HG03103 (cell line): Measurements from ENCODE around the gene CADM1.

Experiments used
- ATAC-seq: cut with Tn5 transposase; IDR thresholded peaks from one replicate; pipeline ENCODE4 v1.9.1; 2021; ENCODE audit warnings: low read depth; ENCODE audit not compliant: unreplicated experiment

Gene CADM1

DNA sequence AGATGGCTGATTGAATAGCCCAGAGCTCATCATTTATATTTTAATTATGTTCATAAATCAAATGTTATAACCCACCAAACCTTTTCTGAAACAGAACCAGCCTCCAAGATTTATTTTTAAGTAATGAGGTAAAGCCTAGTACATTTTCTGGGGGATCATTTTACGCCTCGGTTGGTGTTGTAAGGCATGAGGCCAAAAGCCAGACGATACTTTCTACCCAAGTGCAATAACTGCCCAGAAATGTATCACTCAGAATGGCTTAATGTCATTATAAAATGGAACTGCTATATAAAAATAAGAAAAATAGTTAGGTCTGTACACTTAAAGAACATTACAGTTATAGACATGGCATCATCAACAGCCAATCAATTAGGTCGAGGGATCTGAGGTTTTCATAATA lies 283.3 kb downstream of the CADM1 start:
- ATAC-seq: no peak

DNA sequence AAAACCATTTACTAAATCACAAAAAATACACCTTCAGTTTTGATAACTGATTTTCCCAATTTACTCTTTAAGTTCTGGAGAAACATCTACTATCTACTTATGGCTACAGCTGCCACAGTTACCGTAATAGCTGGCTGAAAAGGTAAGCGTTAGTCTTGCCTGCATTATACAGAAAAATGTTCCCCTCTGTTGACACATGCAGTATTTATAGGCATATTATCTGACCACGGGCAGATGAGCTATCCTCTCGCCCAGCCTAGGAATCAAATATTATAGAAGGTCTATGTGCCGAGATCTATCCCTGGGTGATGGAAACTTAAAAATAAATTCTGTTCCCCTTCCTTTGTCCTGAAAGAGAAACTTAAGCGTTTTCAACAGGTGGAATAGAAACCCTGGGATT lies 283.8 kb downstream of the CADM1 start:
- no peak for ATAC-seq

DNA sequence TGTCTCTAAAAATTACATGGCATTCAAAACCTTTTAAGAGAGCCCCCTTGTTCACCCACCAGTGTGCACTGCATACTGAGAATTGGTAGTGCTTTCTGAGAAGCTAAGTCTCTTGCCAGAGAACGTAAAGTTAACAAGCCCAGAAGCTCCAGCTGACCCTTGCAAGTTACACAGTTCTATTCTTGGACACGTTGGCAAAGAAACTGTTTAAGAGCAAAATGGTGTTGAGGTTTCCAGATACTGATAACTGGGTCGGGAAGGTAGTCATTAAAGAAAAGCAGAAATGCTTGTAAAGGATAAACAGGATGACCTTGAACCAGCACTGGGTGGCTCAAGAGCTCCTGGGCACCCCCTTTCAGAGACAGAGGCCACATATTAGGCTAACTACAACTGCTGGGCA lies 284.8 kb downstream of the CADM1 start:
- no peak for ATAC-seq

DNA sequence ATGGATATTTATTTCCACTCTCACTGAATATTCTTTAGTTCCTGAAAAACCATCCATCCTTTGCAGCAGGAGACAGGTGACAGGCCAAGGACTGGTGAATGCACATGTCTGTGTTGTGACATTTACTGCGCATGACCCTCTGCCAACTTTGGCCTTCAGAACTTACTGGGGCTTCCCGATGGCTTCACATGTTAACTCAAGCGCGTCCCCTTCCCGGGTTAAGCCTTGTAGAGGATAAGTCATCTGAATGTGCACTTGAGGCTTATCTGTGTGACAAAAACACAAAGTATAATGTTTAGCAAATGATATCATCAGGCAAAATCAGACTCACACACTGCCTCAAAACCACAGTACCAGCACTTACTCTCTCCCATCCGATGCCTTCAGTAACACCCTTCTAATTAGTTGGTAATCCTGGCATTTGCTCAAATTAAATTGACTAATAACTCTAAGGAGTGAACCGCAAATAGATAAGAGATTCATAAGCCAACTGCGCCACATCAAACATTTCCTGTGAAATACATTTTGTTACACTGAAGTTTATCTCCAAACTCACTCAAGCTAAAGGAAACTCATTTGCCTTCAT lies 286.4 kb downstream of the CADM1 start:
- ATAC-seq: no peak

DNA sequence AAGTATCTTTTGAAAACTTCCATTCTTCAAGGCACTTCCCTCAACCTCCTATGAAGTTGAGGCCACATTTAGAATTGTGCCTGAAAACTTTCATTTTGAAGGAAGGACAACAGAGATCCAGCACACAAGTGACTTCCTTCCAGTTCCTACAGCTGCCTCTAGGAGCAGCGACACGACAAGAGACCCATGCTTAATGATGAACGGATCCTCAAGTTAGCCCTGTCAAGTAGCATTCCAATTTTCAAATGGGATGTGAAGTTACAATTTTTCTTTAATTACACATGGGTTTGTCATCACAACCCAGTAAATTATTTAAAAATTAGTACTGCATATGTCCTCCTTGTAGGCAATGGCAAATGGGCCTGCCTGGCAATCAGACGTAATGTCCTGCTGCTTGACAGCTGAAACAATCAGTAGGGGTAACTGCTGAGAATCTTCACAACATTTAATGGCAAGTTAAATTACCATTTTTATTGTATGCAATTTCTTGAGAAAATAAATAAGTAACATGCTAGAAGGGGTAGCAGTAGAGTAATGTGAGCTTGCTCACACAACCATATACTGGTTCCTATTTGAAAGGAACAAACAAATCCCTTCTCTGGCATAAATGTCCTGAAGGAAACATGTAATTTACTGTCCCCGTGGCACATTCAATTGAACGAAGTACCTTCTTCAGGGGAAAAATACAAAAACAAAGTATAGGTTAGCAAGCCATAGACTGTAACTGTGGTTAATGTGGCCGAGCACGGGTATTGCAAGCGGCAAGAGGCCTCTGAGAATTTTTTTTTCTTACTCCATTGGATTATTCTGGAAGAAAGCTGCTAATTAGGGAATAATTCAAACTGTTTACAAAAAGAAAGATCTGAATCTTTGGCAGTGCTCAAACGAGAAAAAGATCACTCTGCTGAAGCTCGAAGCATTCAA lies 288.3 kb downstream of the CADM1 start:
- ATAC-seq: no peak

DNA sequence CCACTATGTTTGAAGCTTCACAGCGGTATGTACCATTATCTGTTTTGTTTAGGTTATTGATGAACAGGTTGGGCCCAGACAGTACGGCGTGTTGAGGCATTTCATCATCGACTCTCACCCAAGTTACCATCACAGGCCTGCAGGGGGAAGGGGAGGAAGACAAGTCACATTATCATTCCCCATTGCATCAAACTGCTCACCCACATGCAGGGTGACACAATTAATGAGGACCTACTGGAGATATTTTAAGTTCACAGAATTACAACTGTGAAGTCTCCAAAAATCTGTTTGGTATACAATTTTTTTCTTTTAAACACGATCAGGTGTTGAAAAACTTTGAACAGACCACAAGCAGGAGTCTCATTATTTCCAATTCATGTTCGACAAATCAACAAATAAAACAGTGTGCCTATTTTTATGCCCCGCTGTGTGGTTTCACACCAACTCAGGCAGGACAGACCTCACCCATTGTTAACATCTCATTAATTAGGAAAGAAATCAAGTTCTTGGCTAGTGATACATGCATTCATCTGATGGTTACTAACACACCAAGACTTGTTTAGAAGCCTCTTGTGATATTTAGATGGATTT lies 289.5 kb downstream of the CADM1 start:
- no peak for ATAC-seq

DNA sequence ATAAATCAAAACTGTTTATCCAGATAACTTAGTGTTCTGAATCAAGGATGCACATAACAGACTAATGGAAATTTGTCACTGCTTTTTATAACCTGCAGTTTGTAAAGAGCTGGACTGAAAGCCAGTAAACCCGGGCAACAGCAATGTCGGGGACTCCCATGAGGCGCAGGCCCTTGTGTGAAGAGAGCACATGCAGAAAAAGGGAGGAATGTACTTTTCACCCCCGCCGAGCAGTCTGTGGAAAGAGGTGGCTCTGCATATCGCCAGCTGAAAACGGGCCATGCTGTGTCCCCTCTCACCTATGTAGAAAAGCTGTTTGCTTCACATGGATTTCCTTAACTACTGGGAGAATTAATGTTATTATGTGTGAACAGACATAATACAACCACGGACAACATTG lies 291.2 kb downstream of the CADM1 start:
- ATAC-seq: no peak

DNA sequence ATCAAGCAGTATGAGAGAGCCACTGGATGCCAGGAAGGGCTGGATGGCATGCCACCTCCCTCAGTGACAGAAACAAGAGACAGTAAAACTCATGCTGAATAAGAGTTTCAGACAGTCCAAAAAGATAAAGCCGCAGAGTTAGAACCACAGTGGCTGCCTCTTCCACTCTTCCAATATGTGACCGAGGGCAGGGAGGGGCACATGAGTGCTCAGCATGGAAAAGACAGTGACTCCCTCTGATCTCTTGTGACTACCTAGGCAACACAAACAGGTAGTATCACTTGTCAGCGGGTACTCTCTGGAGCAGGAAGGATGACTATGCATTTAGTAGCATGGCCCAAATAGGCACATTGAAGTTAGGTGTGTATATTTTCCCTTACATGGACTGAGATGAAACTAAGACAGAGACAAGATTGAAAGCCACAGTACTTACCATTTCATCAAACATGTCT lies 295.4 kb downstream of the CADM1 start:
- ATAC-seq: no peak

DNA sequence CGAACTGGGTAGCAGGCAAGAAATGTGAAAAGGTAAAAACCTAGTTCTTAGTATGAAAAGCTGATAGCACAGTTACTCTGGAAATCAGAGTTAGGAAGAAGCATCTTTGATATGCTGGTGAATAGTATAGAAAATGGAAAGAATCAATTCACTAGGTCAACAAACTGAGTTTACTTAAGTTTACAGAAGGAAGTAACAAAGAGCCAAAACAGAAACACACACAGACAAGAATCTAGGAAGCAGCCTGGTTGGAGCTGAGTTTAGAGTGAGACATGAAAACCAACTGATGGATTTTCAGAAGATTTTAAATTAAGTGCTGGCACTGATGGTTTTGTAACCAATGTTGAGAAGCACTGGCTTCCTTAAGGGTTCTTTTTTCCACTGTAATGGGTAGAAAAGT lies 296.3 kb downstream of the CADM1 start:
- ATAC-seq: no peak

DNA sequence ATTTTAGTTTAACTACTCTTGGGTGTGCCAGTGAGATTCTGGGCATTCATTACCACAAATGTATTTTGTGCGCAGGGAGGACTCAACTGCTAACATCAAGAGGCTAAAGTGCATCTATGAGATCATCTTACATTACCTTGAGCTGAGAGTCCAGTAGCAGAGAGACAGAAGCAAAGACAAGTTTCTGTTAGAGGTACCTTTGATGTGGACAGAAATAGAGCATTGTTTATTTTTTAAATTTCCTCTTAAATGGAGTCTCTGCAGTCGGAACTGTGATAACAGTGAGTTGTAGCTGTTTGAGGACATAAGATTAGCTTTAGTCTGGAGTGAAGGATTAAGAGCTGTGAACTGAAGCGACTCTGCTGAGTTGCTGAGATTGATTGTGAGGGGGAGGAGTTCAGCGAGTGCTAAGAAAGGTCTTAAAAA lies 297.0 kb downstream of the CADM1 start:
- no peak for ATAC-seq

DNA sequence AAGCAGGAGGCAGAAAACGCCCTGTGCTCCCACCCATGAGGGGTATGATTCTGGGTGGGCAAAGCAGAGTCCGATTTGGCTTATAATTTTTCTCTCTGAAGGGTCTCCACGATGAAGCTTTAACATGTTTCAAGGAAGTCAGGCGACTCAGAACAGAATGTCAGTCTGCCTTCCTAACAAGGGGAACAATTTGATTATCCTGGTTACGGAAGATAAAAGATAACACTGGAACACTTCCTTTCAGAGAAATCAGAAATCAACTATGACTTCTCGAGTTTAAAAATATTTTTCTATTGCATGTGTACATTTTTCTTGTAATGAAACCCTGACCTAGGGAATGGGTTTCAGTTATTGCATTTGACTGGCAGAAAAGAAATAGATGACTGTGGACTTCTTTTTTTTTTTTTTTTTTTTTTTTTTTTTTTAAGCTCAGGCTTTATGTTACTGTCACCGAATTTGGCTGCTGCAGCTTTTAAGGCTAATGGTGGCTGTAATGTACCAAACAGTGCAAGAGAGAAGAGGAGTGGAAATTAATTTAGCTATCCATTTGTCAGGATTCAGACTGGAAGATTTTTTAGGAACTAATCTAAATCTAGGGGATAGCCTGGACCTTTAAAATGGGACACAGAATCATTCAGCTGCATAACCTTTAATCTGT lies 297.7 kb downstream of the CADM1 start:
- no peak for ATAC-seq

DNA sequence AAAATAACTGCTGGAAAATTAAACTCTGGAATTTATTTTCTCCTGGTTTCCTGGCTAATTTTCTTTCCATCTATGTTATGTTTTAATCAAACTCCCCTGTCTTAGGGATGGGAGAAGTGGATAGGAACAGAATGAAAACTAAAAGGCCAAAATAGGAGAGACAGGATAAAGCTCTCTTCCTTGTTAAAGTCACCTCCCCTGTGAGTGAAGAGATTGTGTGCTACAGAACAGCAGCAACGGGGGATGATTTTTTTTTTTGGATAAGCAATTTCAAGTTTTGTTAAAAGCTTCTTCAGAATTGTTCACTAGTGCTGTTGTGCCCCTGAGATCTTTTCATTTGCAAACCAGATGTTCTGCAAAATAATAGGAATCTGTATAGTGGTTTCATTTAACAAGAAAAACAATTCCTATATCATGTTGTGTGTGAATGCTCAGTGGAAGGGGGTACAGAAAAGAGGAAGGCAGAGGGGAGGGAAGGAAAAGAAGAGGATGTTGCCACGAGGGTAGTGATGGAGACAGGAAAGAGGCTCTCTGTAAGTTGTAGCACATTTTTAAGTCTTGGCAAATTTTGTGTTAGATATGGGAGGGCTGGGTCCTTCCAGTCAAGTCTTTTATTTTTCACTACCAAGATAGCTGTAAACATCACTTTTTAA lies 301.2 kb downstream of the CADM1 start:
- no peak for ATAC-seq

DNA sequence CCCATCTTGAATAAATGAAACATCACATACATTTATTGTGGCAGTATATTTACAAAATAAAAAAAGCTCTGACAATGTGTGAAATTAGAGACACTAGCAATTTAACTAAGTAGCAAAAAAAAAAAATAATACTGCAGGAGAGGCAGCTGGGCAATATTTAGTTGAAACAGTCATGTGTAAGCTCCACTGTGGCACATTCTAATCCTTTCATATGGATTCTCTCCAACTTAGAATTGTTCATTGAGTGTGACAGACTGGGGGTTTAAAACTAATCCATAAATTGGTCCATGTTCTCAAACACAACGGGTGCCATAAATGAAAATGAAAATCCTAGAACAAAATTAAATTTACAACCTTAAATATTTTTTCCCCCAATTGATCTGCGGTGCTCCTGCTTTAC lies 302.1 kb downstream of the CADM1 start:
- no peak for ATAC-seq

DNA sequence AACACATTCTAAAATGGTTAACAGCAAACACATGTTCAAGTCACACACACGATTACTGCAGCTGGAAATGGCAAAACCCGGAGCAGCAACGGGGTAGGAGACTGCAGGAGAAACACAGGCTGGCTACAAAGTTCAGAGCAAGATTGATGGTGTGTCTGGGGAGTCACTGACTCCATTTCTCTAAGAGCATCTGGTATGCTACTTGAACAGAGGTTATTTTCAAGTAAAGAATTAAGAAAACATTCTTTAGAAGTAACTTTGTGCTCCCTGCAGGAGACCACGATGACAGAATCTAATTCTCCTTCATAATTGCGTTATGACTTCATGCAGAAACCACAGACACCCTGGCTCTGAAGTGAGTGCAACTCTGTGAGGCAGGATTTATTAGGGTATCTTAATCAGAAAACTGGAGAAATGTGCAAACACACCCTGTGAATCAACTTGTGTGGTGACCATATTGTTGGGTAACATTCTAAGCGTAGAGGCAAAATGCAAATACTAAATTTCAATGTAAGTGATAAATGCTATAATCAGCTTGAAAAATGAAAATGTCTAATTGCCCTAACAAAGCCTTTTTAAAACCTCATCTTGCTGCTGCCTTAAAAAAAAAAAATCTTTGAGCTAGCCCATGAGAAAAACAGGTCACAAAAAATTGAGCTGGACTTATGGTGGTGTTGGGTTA lies 303.0 kb downstream of the CADM1 start:
- no peak for ATAC-seq

DNA sequence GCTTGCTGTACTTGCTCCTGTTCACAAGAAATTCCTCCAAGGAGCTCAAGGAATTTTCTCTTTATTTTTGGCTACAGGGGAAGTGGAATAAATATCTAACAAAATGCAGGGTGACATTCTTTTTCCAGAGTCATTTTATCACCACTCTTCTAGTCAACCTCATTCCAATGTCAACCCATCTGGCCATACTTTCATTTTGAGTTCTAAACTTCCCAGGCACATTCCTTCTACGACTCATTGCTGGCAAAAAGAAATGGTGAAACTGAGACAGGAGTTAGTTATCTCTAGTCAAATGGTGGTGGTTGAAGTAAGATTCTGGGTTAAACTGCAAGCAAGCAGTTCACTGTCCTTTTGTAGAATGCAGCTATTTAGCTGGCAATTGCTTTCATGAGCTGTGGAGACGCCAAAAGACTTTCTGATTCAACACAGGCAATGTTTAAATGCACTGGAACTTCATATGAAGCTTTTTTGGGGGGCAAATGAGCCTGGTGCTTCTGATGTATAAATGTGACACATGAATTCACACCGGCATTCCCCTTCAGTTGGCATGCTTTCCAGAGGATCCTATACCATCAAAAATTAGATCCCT lies 304.6 kb downstream of the CADM1 start:
- ATAC-seq: no peak

DNA sequence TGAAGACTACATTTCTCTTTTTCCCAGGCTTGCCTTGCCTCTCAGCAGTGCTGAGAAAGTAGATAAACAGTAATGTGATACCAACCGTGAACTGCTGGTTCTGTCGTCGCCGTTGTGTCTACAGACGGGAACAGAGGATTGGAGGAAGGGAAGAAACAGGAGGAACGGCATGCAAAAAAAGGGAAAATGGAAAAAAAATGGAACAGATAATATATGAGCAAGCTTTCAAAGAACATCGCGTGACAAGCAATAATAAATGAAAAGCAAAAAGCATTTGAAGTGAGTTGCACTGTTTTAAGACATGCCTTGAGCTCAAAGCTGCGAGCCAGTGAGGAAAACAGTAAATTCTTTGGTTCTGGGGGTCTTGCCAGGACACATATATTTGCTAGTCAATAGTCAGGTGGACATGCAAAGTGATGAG lies 305.9 kb downstream of the CADM1 start:
- no peak for ATAC-seq

DNA sequence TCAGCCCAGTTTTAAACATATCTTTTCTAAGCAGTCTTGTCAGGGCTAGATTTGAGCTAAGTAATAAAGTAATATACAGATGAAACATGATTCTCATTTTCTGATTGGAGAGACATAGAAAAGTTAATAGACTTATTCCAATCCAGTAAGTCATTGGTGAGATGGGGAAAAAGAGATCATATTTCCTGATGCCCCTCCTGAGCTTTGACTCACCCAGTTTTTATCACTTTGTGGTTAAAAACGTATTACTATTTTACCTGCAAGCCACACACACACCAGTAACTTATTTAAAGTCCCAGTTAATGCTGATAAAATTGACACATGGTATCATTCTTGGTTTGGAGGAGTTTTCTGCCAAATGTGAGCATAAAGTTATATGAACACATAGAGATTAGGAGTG lies 306.8 kb downstream of the CADM1 start:
- no peak for ATAC-seq

DNA sequence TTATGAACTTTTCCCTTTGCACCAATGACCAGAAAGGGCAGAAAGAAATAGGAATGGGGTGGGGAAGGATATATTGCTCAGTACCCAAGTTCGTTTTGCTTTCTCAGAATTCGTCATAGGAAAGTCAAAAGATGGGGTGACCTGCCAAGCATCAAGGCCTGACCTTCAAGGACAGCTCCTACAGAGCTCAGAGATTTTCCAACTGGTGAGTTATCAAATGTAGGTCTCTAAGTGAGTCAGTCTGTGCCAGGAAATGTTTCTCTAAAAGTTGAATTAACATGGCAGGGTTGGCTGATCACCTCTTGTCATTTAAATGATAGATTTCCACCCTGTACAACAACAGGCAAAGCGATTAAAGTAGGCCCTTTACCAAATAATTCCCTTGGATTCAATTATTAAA lies 307.2 kb downstream of the CADM1 start:
- no peak for ATAC-seq

DNA sequence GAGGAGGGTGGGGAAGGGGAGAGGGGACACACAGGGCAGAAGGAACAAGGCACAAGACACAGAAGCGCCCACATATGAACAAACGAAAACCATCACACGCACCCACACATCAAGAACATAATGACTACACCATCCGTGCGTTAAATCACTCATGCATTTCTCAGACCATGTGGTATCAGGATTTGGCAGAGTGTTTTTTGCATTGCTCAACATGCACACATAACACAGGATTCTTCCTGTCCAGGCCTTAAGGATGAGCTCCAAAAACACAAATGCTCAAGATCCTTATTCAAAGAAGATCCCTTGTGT lies 309.5 kb downstream of the CADM1 start:
- ATAC-seq: no peak
